Activated naive CD4-positive, alpha-beta T cell treated with anti-CD3 and anti-CD28 coated beads for 36 hours (primary cell): ENCODE results near the gene DISP1. TPM values are rescaled to one million over a fixed set of nuclear protein-coding genes. Genes with fewer than 3 reads are reported as not detected.

Source experiments
- CTCF ChIA-PET: fragments of 350-600 bp; sonication (Branson Sonifier 250); formaldehyde crosslinking; loops from one replicate; lab custom pipeline; 2021; ENCODE audit warnings: antibody characterized with exemption; lab: Charles Lee
- DNase-seq: peaks from one replicate; pipeline ENCODE4 v3.0.0-alpha.2; 2020
- H3K27ac Mint-ChIP-seq: one replicate; pipeline ENCODE4 v1.8.0; 2021; ENCODE audit warnings: mild to moderate bottlenecking, mixed read lengths
- H3K27me3 Mint-ChIP-seq: one replicate; pipeline ENCODE4 v1.8.0; 2021; ENCODE audit warnings: low read depth, mixed read lengths
- H3K36me3 Mint-ChIP-seq: one replicate; pipeline ENCODE4 v1.8.0; 2021; ENCODE audit warnings: low read depth, mixed read lengths
- H3K4me1 Mint-ChIP-seq: one replicate; pipeline ENCODE4 v1.8.0; 2021; ENCODE audit warnings: low read depth, mixed read lengths
- H3K4me3 Mint-ChIP-seq: one replicate; pipeline ENCODE4 v1.8.0; 2021; ENCODE audit warnings: mild to moderate bottlenecking, moderate library complexity, mixed read lengths
- H3K9me3 Mint-ChIP-seq: one replicate; pipeline ENCODE4 v1.8.0; 2021; ENCODE audit warnings: mixed read lengths
- intact Hi-C: fragments of 100-400 bp; cut with micrococcal nuclease; formaldehyde crosslinking; loops from one replicate; pipeline ENCODE4 v1.15.1; 2023
- total RNA-seq, 2 experiments: library from RNA; stranded (reverse); gene quantifications; one replicate each; pipeline ENCODE4 v1.2.3, GENCODE V29; 2021

Gene DISP1
- under 1 TPM; 0.93 to 0.94 TPM for total RNA-seq

- peak; percentile 85 for DNase-seq
- H3K27ac Mint-ChIP-seq = peak within 1 kb of the TSS; percentile 82
- peak within 1 kb of the TSS; percentile 88 for H3K4me3 Mint-ChIP-seq
- no peaks in the 10 kb centered on the region for H3K36me3 Mint-ChIP-seq
- CTCF ChIA-PET = no interaction called here
- no peaks in the 10 kb centered on the region for H3K9me3 Mint-ChIP-seq
- no peaks in the 10 kb centered on the region for H3K27me3 Mint-ChIP-seq
- H3K4me1 Mint-ChIP-seq = peaks cover 21% of the 10 kb centered on the region
- intact Hi-C loops = loop anchor here (1.0 to 10.0 kb wide), 5 partner anchors 66 to 230 kb away; partner anchors contain the start of genes AIDA, BROX and TAF1A
Observed at GRCh38 chr1:222814536-222815439, at the start of gene DISP1. TSS of gene DISP1 (plus strand) at chr1:222815039. CDS start at chr1:222942824, 127,785 bp downstream.

GRCh38 chr1:222767152-222767571, 47.7 kb upstream of the DISP1 start:
- H3K4me1 Mint-ChIP-seq = peaks cover 3% of the 10 kb centered on the region
- H3K9me3 Mint-ChIP-seq = peaks cover 17% of the 10 kb centered on the region
- H3K27ac Mint-ChIP-seq = no peak overlapping the region
- CTCF ChIA-PET = no interaction called here
- H3K36me3 Mint-ChIP-seq = no peaks in the 10 kb centered on the region
- intact Hi-C loops = no loop called here
- no peak for DNase-seq
- H3K4me3 Mint-ChIP-seq = no peak overlapping the region
- peaks cover 2% of the 10 kb centered on the region for H3K27me3 Mint-ChIP-seq

- intact Hi-C loops = no loop called here
- peaks cover 17% of the 10 kb centered on the region for H3K9me3 Mint-ChIP-seq
- H3K36me3 Mint-ChIP-seq = no peaks in the 10 kb centered on the region
- DNase-seq = no peak
- no peaks in the 10 kb centered on the region for H3K27me3 Mint-ChIP-seq
- no peak overlapping the region for H3K27ac Mint-ChIP-seq
- no peak overlapping the region for H3K4me3 Mint-ChIP-seq
- CTCF ChIA-PET = no interaction called here
- peaks cover 10% of the 10 kb centered on the region for H3K4me1 Mint-ChIP-seq
Observed at GRCh38 chr1:222768592-222768991, 46.2 kb upstream of the DISP1 start.

- CTCF ChIA-PET = no interaction called here
- no peak for DNase-seq
- Mint-ChIP-seq H3K4me3 (no peak overlapping the region), H3K27ac (no peak overlapping the region), H3K9me3 (peaks cover 17% of the 10 kb centered on the region), H3K27me3 (no peaks in the 10 kb centered on the region), H3K4me1 (peaks cover 10% of the 10 kb centered on the region), H3K36me3 (no peaks in the 10 kb centered on the region)
- intact Hi-C loops = no loop called here
Observed at GRCh38 chr1:222769181-222769580, 45.7 kb upstream of the DISP1 start.

- CTCF ChIA-PET = no interaction called here
- Mint-ChIP-seq H3K4me1 (peaks cover 10% of the 10 kb centered on the region), H3K9me3 (peaks cover 17% of the 10 kb centered on the region), H3K27ac (no peak overlapping the region), H3K27me3 (no peaks in the 10 kb centered on the region), H3K36me3 (no peaks in the 10 kb centered on the region), H3K4me3 (no peak overlapping the region)
- intact Hi-C loops = loop anchor here (10.0 kb wide), 1 partner anchor 305 kb away; no protein-coding TSS in a partner anchor
- no peak for DNase-seq
Observed at GRCh38 chr1:222769971-222770620, 44.7 kb upstream of the DISP1 start.

GRCh38 chr1:222772996-222773379, 41.9 kb upstream of the DISP1 start:
- Mint-ChIP-seq H3K27ac (no peak overlapping the region), H3K4me3 (no peak overlapping the region), H3K27me3 (no peaks in the 10 kb centered on the region), H3K36me3 (no peaks in the 10 kb centered on the region), H3K4me1 (peaks cover 10% of the 10 kb centered on the region), H3K9me3 (peaks cover 15% of the 10 kb centered on the region)
- CTCF ChIA-PET = interaction anchor here (1.4 kb wide), 1 partner anchor 316 kb away, joined by 4 read pairs; no protein-coding TSS in a partner anchor
- intact Hi-C loops = loop anchor here (10.0 kb wide), 1 partner anchor 308 kb away; no protein-coding TSS in a partner anchor
- DNase-seq = peak; percentile 25

- Mint-ChIP-seq H3K4me1 (peaks cover 5% of the 10 kb centered on the region), H3K27ac (no peak overlapping the region), H3K36me3 (no peaks in the 10 kb centered on the region), H3K27me3 (peaks cover 5% of the 10 kb centered on the region), H3K4me3 (no peak overlapping the region), H3K9me3 (no peaks in the 10 kb centered on the region)
- intact Hi-C loops = loop anchor here (10.0 kb wide), 1 partner anchor 313 kb away; no protein-coding TSS in a partner anchor
- no peak for DNase-seq
- CTCF ChIA-PET = interaction anchor here (0.7 to 1.6 kb wide), 3 partner anchors 325 to 471 kb away, joined by 3 to 8 read pairs (median 3); no protein-coding TSS in a partner anchor
Observed at GRCh38 chr1:222777463-222777862, 37.4 kb upstream of the DISP1 start.

- H3K9me3 Mint-ChIP-seq = no peaks in the 10 kb centered on the region
- H3K27ac Mint-ChIP-seq = no peak overlapping the region
- no peak overlapping the region for H3K4me3 Mint-ChIP-seq
- no peak for DNase-seq
- CTCF ChIA-PET = no interaction called here
- no peaks in the 10 kb centered on the region for H3K36me3 Mint-ChIP-seq
- H3K4me1 Mint-ChIP-seq = no peaks in the 10 kb centered on the region
- intact Hi-C loops = loop anchor here (10.0 kb wide), 1 partner anchor 313 kb away; no protein-coding TSS in a partner anchor
- peaks cover 5% of the 10 kb centered on the region for H3K27me3 Mint-ChIP-seq
Observed at GRCh38 chr1:222777977-222778376, 36.9 kb upstream of the DISP1 start.

- H3K36me3 Mint-ChIP-seq = no peaks in the 10 kb centered on the region
- DNase-seq = no peak
- no peak overlapping the region for H3K4me3 Mint-ChIP-seq
- CTCF ChIA-PET = no interaction called here
- peaks cover 10% of the 10 kb centered on the region for H3K27me3 Mint-ChIP-seq
- no peak overlapping the region for H3K27ac Mint-ChIP-seq
- H3K4me1 Mint-ChIP-seq = no peaks in the 10 kb centered on the region
- H3K9me3 Mint-ChIP-seq = no peaks in the 10 kb centered on the region
- intact Hi-C loops = no loop called here
Observed at GRCh38 chr1:222781251-222781650, 33.6 kb upstream of the DISP1 start.

- Mint-ChIP-seq H3K4me3 (no peak overlapping the region), H3K9me3 (no peaks in the 10 kb centered on the region), H3K27ac (no peak overlapping the region), H3K36me3 (no peaks in the 10 kb centered on the region), H3K27me3 (peaks cover 10% of the 10 kb centered on the region), H3K4me1 (no peaks in the 10 kb centered on the region)
- CTCF ChIA-PET = interaction anchor here (0.7 kb wide), 1 partner anchor 336 kb away, joined by 3 read pairs; no protein-coding TSS in a partner anchor
- intact Hi-C loops = no loop called here
- DNase-seq = no peak
Observed at GRCh38 chr1:222783051-222783450, 31.8 kb upstream of the DISP1 start.

GRCh38 chr1:222784371-222784770, 30.5 kb upstream of the DISP1 start:
- Mint-ChIP-seq H3K27ac (no peak overlapping the region), H3K4me3 (no peak overlapping the region), H3K27me3 (peaks cover 10% of the 10 kb centered on the region), H3K36me3 (no peaks in the 10 kb centered on the region), H3K9me3 (no peaks in the 10 kb centered on the region), H3K4me1 (no peaks in the 10 kb centered on the region)
- intact Hi-C loops = no loop called here
- CTCF ChIA-PET = no interaction called here
- no peak for DNase-seq

- peaks cover under 1% of the 10 kb centered on the region for H3K4me1 Mint-ChIP-seq
- H3K27me3 Mint-ChIP-seq = peaks cover 10% of the 10 kb centered on the region
- peaks cover 1% of the 10 kb centered on the region for H3K9me3 Mint-ChIP-seq
- no peak overlapping the region for H3K4me3 Mint-ChIP-seq
- no peaks in the 10 kb centered on the region for H3K36me3 Mint-ChIP-seq
- intact Hi-C loops = no loop called here
- no peak overlapping the region for H3K27ac Mint-ChIP-seq
- CTCF ChIA-PET = no interaction called here
- no peak for DNase-seq
Observed at GRCh38 chr1:222784916-222785315, 29.9 kb upstream of the DISP1 start.
